G401 (cell line): ENCODE measurements around the gene TRIM34. TPM values are rescaled to one million over a fixed set of nuclear protein-coding genes. Genes with fewer than 3 reads are reported as not detected.
"Not testable (repeated sequence)": the region's sequence is repeated elsewhere in the genome, so short reads cannot be mapped to it uniquely, and the experiment has no call there.

Experiments
- DNase-seq: peaks from one replicate; pipeline ENCODE4 v3.0.0-alpha.2; 2015; ENCODE audit warnings: low spot score
- in situ Hi-C: cut with HindIII; loops from 2 replicates; pipeline ENCODE4 v1.10.0; 2016; ENCODE audit warnings: low sequenced_read_pairs, mixed read lengths
- total RNA-seq: library from RNA; depleted of rRNA; stranded (reverse); fragments of >200 nt; shearing (Covaris generic); gene quantifications from 2 replicates; pipeline ENCODE4 v1.2.3, GENCODE V29; 2014; rRNA removed

Gene TRIM34, protein sequence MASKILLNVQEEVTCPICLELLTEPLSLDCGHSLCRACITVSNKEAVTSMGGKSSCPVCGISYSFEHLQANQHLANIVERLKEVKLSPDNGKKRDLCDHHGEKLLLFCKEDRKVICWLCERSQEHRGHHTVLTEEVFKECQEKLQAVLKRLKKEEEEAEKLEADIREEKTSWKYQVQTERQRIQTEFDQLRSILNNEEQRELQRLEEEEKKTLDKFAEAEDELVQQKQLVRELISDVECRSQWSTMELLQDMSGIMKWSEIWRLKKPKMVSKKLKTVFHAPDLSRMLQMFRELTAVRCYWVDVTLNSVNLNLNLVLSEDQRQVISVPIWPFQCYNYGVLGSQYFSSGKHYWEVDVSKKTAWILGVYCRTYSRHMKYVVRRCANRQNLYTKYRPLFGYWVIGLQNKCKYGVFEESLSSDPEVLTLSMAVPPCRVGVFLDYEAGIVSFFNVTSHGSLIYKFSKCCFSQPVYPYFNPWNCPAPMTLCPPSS
- not detected in 2 replicates for total RNA-seq

DNA sequence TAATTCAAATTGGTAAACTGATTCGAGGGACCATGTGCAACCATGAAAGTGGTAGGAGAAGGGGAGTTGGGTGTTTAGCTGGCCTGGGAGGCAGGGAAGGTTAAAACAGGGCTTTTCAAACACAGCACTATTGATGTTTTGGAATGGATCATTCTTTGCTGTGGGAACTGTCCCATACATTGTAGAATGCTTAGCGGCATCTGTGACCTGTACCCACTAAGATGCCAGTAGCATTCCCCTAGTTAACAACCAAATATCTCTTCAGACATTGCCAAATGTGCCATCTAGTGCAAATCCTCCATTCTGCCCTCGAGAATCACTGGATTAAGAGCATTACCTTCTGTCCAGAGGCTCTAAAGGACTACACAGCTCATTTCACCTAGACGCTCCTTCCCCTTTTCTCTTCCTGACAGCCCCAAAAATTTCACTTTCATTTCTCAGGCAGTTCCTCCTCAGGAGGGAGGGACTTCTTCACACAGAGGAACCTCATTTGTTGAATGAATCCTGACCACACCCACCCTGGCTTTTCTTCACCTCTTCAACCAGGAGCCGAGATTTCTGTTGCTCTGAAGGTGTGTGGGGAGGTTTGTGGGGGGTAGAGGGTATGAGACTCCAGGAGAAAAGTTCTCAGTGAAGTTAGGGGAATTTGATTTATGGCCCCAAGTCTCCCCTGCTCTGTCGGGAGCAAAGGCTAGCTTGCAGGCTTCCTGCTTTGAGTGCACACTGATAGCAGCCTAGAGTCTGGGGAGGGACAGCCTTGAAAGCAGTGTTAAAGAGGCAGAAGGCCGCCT is at the start of gene TRIM34:
Gene TRIM34 (plus strand): TSS at position 513 of the 791 bp plus-strand sequence. CDS start 7,331 bp downstream, outside the sequence.
- DNase-seq, result peak; percentile 3

DNA sequence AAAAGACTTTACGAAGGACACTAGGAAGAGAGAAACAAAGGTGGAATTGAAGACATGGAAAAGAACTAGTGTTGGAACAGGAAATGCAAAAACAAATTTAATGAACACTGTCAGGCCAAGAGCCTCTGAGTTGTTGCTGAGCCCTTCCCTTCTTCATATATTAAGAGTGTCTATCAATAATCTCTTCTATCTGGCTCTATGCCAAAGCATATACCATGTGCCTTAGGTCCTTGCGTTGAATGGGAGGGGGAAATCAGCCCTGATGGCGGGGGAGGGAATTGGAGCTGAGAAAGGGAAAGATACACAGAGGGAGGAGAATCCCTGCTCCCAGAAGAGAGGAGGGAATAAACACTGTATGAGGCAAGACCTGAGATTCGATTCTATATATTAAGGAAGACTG is 49.6 kb upstream of the TRIM34 start:
- in situ Hi-C loops, result no loop called here
- no peak for DNase-seq

More for the DNA sequence above, at the start of gene TRIM34:
- in situ Hi-C loops, result no loop called here

DNA sequence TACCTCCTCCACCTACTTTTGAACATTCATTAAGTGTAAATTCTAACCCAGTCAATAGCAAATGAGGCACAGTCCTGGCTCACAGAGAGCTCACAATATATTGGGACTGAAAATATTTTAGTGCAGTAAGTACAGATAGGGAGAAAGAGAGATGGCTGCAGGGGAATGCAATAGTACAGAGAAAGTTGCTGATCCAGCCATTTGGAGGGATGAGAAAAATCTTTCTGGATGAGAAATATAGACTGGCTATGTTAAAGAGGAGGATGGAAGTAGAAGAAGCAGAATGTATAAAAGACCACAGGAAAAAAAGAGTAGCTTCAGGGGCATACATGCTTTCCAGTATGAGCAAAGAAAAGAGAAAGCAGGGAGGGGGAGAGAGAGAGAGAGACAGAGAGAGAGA is 47.7 kb upstream of the TRIM34 start:
- in situ Hi-C loops, result no loop called here

DNA sequence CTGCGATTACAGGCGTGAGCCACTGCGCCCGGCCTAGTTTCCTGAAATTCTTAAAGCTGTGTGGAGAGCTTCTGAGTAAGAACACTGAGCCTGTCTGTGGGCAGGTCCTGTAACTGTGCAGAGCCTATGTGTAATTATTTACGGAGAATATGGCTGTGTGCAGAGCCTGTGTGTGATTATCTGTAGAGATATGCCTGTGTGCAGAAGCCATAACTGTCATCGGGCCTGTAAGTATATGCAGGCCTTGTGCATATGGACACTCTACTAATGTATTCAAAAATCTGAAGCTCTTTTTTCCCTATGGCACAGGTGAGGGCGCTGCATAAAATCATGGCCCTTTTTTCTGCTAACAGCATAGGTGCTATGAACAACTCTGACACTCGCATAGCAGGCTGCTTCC is 44.2 kb upstream of the TRIM34 start, which contains the start of gene OR52B6:
Gene OR52B6 (plus strand): TSS at position 301 of the 400 bp plus-strand sequence. CDS start 0 bp downstream, at position 301.
- no peak for DNase-seq
- in situ Hi-C loops, result no loop called here

More for the DNA sequence above, 47.7 kb upstream of the TRIM34 start:
- DNase-seq, result no peak

DNA sequence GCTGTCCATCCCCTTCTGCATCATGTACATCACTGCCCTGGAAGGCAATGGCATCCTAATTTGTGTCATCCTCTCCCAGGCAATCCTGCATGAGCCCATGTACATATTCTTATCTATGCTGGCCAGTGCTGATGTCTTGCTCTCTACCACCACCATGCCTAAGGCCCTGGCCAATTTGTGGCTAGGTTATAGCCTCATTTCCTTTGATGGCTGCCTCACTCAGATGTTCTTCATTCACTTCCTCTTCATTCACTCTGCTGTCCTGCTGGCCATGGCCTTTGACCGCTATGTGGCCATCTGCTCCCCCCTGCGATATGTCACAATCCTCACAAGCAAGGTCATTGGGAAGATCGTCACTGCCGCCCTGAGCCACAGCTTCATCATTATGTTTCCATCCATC is 43.8 kb upstream of the TRIM34 start:
- in situ Hi-C loops, result no loop called here
- DNase-seq, result no peak

DNA sequence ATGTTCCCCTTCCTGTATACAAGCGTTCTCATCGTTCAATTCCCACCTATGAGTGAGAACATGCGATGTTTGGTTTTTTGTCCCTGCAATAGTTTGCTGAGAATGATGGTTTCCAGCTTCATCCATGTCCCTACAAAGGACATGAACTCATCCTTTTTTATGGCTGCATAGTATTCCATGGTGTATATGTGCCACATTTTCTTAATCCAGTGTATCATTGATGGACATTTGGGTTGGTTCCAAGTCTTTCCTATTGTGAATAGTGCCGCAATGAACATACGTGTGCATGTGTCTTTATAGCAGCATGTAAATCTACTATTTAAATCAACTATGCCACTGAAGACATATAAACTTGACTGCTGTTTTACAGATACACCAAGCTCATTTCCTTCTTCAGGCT is 40.3 kb upstream of the TRIM34 start:
- DNase-seq, in situ Hi-C loops: not testable (repeated sequence)

DNA sequence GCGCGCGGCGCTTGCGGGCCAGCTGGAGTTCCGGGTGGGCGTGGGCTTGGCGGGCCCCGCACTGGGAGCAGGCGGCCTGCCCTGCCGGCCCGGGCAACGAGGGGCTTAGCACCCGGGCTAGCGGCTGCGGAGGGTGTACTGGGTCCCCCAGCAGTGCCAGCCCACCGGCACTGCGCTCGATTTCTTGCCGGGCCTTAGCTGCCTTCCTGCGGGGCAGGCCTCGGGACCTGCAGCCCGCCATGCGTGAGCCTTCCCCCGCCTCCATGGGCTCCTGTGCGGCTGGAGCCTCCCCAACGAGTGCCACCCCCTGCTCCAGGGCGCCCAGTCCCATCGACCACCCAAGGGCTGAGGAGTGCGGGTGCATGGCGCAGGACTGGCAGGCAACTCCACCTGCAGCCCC is 34.9 kb upstream of the TRIM34 start:
- DNase-seq, in situ Hi-C loops: not testable (repeated sequence)

DNA sequence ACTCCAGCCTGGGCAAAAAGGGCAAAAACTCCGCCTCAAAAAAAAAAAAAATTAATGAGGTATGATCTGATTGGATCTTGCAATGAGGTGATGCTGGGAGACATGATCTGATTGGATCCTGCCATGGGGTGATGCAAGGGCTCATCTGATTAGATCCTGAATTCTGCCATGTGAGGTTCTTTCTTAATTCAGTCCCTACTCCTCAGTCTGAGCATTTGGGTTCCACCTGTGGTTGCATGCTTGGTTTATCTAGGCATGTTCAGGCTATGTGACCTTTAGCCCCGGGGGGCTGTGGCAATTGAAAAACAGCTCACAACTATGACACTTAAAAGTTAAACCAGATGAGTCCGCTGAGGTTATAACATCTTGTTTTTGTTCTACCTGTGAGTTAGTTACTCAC is 33.2 kb upstream of the TRIM34 start:
- in situ Hi-C loops, result no loop called here
- no peak for DNase-seq

DNA sequence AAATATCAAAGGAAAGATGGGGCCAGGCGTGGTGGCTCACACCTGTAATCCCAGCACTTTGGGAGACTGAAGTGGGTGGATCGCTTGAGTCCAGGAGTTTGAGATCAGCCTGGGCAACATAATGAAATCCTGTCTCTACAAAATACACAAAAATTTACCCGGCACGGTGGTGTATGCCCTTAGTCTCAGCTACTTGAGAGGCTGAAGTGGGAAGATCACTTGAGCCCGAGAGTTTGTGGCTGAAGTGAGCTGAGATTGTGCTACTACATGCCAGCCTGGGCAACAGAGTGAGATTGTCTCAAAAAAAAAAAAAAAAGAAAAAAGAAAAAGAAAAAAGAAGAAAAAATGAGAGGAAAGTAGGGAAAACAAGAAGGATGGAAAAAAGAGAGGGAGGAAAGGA is 32.2 kb upstream of the TRIM34 start:
- in situ Hi-C loops, result no loop called here
- DNase-seq, result no peak

DNA sequence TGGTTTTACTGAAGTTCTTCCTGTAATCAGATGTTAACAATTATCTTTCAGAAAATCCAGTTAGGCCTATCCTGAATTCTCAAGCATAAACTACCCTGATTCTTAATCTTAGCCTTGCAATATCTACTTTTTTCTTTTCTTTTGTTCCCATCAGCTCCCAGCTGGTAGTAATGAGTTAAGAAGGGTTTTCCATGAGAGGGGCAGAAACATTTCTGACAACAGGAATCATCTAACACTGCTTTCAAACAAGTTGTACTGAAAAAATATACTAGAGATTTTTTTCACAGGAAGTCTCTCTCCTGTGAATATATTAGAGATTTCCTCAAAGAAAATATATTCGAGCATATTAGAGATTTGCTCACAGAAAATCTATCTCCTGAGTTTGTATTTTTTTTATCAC is 31.7 kb upstream of the TRIM34 start:
- in situ Hi-C loops, result no loop called here
- DNase-seq, result no peak

DNA sequence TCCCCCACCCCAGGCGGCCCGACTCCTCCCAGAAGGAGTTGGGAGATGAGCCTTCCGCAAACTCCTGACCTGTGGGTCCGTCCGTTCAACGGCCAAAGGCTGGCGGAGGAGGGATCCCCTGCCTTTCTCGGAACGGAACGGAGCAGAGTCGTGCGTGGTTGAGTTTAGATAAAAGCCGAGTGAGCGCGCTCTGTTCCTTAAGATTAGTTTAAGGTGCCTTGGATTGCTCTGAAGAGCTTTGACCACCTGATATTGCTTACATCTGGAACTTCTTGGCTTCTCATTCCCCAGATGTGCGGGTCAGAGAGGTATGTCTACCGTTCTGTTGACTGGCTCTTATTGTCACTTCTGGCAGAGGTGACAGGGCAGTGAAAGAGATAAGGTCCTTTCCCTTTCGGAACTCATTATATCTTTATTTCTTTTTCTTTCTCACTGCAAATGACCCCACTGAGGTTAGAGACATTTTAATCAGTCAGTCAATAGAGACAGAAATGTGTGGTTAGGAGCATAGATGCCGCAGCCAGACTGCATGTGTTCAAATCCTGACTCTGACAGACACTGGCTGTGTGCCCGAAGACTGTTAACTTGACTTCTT is 28.1 kb upstream of the TRIM34 start, which contains the start of gene TRIM6:
Gene TRIM6 (plus strand): TSS at position 31 of the 595 bp plus-strand sequence. CDS start 261 bp downstream, at position 292.
- in situ Hi-C loops, result no loop called here

DNA sequence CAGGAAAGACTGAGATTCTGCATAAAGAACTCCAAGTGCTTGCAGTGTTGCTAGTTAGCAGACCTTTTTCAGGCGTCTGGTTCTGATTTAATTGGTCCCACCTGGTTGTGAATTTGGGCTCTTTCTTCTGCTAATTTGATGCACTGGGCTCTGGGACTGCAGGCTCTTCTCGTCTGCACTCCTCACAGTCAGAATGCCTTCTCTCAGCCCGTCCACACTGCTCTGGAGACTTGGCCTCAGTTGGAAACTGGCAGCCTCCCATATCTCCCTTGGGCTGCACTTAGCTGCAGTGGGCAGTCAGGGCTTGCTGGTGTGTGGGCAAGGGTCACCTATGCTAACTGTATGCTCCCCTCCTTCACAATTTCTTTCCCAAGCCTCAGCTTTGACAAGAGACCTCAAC is 26.8 kb upstream of the TRIM34 start:
- in situ Hi-C loops, result no loop called here

More for the DNA sequence above, 28.1 kb upstream of the TRIM34 start, which contains the start of gene TRIM6:
- DNase-seq, result no peak

DNA sequence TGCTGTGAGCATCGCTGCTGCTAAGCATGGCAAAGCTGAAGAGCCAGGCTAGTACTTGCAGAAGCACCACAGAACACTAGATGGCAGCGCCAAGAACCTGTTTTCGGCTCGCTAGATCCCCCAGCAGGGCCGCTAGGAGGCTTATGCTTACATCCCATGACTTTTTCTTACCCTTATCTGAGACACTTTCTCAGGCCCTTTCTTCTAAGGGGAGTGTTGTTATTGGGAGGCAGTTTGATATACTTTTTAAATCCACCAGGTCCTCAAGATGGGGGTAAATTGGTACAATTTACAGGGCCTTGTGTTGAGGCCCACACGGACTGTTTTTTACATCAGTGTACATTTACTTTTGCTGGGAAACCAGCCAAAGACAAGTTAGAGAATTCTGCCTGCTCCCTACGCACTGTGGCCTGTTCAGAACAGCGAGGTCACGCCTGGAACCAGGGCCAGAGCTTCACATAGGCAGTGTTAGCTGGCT is 24.4 kb upstream of the TRIM34 start:
- in situ Hi-C loops, result no loop called here
- peak; percentile 19 for DNase-seq

More for the DNA sequence above, 26.8 kb upstream of the TRIM34 start:
- DNase-seq, result peak; percentile 6

DNA sequence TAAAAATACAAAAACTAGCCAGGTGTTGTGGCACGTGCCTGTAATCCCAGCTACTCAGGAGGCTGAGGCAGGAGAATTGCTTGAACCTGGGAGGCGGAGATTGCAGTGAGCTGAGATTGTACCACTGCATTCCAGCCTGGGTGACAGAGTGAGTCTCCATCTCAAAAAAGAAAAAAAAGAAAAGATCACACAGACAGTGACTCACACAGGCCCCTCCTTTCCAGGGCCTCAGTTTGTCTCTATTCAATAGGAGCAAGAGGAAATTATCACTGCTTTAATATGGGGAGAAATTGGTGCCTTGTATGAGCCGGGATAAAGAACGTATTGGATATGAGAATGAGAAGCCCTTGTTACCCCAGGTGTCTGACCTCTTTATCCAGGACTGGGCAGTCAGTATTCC is 22.0 kb upstream of the TRIM34 start:
- in situ Hi-C loops, DNase-seq: not testable (repeated sequence)

DNA sequence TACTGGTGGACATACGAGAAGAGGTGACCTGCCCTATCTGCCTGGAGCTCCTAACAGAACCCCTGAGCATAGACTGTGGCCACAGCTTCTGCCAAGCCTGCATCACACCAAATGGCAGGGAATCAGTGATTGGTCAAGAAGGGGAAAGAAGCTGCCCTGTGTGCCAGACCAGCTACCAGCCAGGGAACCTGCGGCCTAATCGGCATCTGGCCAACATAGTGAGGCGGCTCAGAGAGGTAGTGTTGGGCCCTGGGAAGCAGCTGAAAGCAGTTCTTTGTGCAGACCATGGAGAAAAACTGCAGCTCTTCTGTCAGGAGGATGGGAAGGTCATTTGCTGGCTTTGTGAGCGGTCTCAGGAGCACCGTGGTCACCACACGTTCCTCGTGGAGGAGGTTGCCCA is 21.5 kb upstream of the TRIM34 start:
- in situ Hi-C loops, result no loop called here

DNA sequence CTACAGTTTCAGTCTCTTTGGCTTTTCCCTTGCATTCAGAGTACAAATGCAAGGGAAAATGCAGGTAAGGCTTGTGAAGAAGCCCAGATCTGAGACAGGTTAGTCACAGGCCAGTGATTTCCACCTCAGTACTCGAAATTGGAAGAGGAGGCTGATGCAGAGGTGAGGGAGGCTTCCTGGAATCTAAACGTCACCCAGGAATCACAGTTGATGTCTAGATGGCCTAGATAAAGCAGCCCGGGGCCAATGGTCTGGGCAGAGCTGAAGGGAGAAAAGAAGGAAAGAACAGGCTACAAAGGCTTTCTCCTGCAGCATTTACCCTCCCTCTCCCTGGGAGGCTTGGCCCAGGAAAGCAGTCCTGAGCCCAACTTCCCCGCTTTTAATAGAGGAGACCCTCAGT is 19.9 kb upstream of the TRIM34 start:
- no peak for DNase-seq
- in situ Hi-C loops, result no loop called here

More for the DNA sequence above, 21.5 kb upstream of the TRIM34 start:
- DNase-seq, result peak; percentile 82

DNA sequence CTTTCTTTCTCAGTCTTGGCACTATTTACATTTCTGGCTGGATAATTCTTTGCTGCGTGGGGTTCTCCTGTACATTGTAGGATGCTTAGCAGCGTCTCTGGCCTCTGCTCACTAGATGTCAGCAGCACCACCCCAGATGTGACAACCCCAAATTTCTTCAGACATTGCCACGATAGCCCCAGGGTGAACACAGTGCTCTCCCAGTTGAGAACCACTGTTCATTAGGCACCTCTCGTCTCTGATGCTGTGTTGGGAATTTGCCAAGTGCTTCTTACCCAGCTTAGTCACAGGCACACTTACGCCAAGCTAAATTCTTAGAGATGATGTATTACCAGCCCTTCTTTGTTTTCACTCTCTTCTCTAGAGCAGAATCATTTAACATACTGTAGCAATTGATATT is 19.0 kb upstream of the TRIM34 start:
- in situ Hi-C loops, result no loop called here
- DNase-seq, result no peak

DNA sequence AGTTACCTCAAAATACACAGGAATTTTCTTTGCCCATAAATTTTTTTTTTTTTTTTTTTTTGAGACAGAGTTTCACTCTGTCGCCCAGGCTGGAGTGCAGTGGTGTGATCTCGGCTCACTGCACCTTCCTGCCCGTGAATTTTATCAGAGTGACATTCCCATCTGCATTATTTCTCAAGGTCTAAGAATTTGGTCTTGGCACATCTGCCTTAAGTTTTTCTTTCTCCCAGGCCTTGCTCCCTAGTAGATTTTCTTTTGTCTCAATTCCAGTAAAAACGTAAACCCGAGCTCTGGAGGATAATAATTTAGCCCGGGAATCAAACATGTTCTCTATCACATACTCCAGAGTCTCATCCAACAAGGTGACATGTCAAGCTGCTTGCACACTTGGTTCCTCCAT is 16.0 kb upstream of the TRIM34 start:
- DNase-seq, result no peak
- in situ Hi-C loops, result no loop called here

DNA sequence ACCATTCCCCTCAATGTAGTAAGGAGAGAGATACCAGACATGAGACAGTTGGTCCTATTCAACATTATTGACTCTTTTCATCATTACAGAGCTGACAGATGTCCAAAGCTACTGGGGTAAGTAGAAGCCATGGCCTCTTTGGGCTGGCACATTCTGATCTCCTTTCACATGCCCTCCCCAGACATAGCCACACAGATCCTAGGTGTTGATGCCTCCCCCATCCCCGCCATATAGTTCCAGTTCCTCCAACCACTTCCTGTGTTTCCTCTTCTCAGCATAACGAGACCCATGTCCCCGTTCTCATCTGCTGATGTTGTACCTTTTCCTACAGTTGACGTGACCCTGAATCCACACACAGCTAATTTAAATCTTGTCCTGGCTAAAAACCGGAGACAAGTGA is 14.4 kb upstream of the TRIM34 start:
- in situ Hi-C loops, result no loop called here

More for the DNA sequence above, 14.4 kb upstream of the TRIM34 start:
- DNase-seq, result no peak
